ENCODE measurements around the gene CTPS2.
A peak's percentile ranks its signal among the peaks of the same experiment; 100 is the strongest.
"Not testable (repeated sequence)": the region's sequence is repeated elsewhere in the genome, so short reads cannot be mapped to it uniquely, and the experiment has no call there.

The CTPS2 gene

DNA sequence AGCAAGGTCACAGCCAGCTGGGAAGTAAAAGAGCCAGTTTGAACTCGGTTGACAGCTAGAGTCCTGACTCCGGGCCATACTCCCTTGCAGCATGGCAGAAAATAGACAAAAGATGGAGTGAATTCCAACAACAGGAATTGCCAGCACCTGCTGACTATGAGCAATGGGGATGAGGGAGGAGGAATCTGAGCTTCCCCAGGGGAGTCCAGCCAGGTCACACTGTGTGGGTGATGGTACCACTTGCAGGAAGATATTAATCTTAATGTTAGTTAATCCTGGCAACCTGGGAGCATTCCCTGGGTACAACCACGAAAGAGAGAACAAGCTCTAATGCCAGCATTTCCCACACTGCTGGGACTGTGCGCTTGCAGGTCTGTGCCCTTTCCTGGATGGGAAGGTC lies 110.6 kb downstream of the CTPS2 start:
- DNase-seq, result no peak

DNA sequence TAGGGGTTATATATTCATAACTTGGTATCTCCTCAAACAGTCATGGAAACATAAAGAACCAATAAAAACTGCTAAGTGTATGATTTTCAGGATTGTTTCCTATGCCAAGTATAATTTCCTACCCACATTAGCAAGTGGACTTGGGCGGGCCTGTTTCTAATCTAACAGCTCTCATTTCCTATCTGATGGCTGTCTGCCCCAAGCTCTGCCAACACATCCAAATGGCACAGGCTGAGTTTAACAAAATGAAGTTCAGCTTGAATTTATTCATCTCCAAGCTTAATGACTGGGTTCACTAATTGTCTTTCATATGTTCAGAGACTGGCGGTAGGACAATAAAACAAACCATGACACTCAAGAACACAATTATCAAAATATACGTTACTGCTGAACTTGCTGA lies 118.0 kb downstream of the CTPS2 start:
- no peak for DNase-seq

DNA sequence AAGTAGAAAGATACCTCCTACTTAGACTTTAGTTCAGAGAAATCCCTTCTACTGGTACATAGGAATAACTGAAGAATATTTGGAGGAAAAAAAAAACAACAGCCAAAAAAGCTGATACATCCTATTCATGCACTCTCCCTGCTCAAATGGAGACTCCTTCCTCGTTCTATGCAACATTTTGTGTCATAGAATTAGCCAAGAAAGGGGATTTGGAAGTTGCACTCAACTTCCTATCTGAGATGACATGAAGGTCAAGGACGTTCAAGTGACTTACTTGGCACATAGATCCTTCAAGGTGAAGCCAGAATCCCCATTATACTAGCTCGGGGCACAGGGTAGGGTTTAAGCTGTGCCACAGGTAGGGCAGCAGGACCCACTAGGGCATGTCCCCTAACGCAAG lies 118.7 kb downstream of the CTPS2 start:
- DNase-seq, result no peak

DNA sequence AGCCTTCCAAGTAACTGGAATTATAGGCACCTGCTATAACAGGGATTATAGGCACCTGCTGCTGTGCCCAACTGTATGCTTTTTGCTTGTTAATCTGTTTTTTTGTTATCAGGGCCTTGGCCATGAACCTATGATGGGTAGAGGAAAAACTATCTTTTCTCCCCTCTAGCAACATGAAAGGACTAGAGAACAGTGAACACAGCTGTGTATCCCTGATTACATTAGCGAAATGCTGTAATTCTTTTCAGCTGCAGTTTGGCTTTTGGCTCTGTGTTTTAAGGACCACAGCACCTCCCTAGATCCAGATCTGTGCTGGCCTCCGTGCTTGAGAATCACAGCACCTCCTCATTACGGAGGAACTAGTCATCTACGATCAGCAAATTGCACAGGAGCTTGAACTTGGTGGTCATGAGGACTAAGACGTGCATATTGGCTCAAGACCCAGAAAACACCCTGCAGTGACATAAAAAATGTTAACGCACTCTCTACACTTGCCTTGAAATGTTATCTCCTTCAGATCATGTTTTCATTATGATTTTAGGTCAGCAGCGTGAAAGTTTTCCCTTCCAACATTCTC lies 120.2 kb downstream of the CTPS2 start:
- peak in 1 of 5 experiments; percentile 68 for DNase-seq

DNA sequence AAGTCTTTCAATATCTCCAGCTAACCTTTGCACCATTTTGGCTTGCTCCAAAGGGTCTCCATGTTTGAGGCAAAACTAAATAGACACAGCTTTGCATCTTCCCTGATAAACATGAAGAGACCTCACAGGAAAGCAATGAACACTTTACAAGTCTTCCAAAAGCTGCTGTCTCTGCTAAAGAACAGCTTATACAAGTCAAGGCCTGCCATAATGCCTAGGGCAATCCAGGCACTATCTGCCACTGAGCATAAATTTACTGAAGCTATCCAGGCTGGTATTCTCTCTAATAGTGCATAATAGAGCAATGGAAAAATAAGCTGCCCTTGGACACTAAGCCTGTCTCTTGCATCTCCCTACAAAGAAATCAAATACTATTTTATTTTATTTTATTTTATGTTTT lies 122.6 kb downstream of the CTPS2 start:
- DNase-seq, result no peak

DNA sequence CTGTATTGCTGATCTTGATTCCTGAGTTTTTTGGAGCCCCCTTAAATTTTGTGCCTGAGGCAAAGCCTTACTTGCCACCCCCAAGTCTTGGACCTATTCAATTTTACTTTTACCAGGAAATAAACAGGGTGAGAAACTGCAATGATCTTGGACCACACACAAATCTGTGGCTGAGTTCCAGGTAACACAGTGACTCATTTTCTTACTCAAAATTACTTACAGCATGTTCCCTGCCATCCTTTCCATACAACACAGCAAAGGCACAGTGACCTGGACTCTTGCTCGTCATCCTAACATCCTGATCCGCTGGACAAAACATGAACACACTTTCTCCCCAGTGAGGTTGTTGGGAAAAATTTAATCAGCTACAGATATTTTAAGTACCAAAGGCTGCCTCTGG lies 123.3 kb downstream of the CTPS2 start:
- peak in 1 of 5 experiments; percentile 61 for DNase-seq

DNA sequence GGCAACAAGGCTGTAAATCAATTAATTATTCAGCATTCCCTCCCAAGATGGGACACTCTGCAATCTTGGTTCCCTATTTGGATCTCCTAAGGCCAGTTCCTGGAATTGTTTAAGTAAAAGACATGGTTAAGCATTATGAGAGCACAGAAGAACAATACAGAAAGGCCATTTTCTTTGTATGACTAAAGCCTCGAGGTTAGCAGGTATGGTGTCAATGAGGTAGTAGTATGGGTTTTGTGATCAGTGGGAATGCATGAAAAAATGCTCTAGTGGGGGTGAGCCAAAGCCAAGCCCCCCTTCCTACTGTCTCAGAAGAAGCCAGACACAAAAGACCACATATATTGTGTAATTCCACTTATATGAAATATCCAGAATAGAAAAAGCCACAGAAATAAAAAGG lies 124.2 kb downstream of the CTPS2 start:
- no peak for DNase-seq

DNA sequence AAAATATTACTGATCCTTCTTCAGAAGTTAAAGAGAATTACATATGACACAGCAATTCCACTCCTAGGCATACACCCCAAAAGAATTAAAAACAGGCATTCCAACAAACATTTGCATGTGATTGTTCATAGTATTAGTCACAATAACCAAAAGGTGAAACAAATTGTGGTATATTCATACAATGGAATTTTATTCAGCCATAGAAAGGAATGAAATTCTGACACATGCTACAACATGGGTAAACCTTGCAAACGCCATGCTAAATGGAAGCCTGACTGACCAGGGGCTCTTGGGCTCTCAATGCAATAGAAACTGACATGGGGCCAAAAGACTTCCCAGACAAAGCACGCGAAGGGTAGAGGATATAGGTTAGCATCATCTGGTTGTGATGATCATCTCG lies 124.6 kb downstream of the CTPS2 start:
- no peak for DNase-seq

DNA sequence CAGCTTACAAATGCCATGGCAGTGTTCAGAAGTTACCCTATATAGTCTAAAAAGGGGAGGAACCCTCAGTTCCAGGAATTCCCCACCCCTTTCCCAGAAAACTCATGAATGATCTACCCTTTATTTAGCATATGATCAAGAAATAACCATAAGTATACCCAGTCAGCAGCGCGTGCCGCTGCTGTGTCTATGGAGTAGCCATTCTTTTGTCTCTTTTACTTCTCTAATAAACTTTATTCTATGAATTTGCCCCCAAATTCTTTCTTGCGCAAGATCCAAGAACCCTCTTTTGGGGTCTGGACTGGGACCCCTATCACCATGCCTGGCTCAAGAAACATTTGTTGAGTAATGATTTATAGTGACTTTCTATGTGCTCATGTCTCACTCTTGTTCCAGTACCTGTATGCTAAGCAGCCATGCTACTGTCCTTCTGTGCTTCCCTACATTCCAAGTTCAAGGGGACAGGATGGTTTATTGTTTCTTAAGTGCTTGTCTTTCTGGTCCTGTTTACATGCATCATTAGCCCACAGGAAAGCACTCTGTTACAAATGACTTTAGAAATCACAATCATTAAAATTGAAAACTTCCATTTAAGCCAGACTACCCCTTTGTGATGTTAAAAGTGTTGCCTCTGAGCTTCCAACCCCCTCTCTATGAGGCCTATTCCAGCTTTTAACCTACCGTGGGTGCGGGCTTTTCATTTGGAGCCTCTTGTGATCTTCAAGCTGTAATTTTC lies 125.9 kb downstream of the CTPS2 start:
- DNase-seq, result no peak

DNA sequence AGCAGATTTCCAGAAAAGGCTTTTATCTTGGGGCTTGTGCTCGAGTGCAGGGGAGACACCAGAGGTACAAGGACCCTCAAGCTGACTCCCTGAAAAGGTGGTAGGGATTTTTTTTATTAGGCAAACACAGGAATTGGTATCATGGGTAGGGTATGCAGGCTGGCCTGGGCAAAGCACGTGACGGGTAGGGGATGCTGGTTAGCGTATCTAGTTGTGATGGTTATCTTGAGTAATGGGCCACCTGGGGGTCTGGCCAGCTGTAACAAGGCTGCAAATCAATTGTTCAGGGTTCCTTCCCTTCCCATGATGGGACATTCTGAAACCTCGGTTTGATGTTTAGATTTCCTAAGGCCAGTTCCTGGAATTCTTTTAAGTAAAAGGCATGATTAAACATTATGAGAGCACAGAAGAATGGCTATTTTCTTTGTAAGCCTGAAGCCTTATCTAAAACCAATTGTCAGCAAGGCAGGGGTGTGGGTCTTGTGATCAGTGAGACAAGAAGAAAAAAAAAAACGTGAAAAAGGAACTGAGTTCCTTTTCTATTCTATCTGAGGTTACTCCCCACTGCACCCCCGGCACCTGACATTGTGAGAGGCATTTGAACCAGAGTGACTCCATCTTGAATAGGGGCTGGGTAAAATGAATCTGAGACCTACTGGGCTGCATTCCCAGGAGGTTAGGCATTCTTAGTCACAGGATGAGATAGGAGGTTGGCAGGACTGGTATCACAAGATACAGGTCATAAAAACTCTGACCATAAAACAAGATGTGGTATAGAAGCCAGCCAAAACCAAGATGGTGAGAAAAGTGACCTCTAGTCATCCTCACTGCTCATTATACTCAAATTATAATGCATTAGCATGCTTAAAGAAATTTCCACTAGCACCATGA lies 126.7 kb downstream of the CTPS2 start:
- no peak for DNase-seq

DNA sequence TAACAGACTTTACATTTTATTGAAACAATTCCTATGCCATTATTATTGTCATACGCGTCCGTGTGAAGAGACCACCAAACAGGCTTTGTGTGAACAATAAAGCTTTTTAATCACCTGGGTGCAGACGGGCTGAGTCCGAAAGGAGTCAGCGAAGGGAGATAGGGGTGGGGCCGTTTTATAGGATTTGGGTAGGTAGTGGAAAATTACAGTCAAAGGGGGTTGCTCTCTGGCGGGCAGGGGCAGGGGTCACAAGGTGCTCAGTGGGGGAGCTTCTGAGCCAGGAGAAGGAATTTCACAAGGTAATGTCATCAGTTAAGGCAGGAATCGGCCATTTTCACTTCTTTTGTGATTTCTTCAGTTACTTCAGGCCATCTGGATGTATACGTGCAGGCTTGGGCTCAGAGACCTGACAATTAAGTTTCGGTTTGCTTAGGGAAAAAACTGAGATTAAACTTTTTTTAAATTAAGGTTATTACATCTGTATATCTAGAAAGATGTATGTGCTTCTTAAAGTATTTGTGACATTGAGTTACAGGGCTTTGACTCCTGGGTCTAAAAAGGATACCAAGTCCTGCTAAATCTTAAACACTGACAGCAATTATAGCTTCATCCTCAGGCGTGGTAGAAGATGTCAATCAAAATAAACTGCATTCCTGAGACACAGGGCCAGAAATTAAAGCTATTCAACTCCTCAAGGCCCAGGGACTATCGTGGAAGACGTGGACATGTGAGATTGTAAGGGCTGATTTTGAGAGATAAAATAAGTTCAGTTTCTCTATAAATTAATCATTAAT lies 132.3 kb downstream of the CTPS2 start:
- DNase-seq, result not testable (repeated sequence)

DNA sequence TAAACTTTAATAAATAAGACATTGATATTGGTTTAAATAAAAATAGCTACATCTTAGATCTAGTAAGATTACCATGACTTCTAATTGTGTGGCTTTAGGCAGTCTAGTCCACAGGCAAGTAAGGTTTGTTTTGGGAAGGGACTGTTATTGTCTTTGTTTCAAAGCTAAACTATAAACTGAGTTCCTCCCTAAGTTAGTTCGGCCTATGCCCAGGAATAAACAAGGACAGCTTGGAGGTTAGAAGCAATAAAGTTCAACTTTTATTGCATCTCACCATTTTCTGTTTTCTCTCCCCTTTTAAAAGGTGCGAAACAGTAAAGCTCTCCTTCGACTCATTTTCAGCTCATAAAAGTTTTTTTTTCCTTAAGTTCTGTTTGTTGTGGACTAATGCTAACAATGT lies 133.0 kb downstream of the CTPS2 start:
- no peak for DNase-seq

DNA sequence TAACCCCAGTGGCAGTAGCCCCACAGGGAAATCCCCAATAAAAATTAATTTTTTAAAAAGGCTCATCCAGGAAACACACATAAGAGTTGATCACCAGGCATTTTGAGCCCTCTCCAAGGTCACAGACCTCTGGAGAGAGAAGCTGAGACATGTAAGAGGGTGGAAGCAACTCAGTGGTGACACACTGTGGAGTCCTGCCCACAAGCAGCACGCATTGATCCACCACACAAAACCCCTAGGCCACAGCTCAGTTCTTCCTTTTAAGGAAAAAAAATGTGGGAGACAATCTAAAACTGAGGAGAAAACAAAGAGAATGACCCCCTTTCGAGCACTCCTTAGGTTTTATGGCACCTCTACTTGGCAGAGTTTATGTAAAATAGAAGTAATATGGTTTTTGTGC lies 134.3 kb downstream of the CTPS2 start:
- no peak for DNase-seq

DNA sequence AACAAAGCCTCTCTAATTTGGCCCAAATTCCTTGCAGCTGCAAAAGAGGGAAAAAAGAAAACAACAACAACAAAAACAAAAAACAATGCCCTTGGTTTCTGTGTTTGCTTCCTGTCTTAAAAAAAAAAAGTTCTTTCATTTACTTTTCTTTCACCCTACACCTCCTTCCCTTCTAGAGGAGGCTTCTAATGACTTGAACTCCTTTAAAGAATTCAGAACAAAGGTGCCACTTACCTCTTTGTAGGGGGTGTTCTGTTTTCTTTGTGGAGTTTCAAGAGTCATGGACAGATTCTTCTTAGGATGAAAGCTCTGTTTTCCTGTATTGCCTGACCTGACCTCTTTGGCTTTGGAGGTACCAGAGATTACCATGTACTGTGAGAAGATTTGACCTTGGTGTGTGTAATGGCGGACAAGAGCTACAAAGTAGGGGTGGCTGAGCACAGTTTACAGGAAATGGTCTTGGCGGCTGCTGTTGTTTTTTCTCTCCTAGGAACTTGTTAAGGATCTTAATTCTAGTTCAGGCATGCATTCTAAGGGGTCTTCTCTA lies 134.9 kb downstream of the CTPS2 start:
- DNase-seq, result no peak

DNA sequence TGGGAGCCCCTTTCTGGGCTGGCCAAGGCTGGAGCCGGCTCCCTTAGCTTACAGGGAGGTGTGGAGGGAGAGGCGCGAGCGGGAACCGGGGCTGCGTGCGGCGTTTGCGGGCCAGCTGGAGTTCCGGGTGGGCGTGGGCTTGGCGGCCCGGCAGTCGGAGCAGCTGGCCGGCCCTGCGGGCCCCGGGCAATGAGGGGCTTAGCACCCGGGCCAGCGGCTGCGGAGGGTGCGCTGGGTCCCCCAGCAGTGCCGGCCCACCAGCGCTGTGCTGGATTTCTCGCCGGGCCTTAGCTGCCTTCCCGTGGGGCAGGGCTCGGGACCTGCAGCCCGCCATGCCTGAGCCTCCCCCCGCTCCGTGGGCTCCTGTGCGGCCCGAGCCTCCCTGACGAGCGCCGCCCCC lies 137.1 kb downstream of the CTPS2 start:
- not testable (repeated sequence) for DNase-seq

DNA sequence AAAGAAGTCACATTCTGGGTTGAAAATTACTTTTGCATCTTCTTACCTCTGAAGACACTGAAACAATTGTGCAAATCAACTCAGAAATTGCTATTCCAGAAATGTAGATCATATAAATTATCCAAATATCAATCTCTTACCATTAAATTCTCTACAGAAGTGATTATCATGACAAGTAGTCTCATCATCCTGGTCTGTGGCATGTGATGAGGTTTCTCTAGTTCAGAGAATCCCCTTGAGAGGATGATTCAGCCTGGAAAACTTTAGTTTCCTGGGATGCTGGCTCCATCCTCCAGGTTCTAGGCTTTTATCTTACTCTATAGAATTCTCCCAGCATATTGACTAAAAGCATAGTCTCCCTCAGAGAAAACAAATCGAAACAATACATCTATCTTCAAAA lies 138.7 kb downstream of the CTPS2 start:
- DNase-seq, result no peak

DNA sequence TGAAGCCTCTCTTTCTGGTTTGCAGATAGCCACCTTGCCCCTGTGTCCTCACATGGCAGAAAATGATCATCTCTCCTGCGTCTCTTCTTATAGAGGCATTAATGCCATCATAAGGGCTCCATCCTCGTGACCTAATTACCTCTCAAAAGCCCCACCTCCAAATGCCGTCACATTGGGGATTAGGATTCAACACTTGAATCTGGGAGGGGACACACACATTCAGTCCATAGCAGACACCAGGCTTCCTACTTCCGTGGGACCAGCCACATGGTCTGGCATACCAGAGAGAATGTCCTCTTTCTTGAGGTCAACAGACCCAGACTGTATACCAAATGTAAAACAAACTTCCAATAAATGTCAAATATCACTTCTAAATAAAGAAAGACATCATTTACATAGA lies 144.8 kb downstream of the CTPS2 start:
- no peak for DNase-seq

DNA sequence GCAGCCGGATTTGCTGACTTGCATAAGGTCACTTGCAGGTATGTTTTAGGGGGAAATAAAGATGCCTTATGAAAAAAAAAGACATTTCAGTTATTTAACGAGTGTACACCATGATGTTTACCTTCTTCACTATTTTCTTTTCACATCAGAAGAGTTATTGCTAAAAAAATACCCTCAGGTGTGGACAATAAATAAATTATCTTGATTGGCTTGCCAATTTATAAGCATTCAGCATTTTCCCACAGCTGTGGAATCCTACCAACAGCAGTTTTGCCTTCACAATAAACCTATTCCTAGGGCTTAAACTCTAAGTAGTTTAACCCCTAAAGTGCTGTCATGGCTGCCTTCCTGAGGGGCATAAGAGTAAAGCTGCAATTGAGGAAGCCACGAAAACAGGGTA lies 145.9 kb downstream of the CTPS2 start:
- no peak for DNase-seq

DNA sequence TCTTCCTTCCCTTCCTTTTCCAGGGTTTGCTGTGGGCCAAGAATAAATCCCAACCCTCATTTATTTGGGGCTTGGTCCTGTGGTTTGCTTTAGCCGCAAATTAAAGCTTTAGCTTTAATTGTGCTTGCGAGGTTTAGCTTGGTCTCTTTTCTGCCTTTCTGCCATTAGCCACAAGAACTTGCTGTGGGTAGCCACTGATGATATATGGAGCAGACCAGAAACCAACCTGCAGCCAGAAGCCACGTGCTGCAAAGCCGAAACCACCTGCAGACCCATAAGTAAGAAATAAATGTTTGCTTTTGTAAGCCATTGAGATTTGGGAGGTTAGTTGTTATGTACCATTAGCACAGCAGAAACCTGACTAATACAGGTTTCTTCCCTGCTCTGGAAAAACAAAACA lies 152.3 kb downstream of the CTPS2 start:
- no peak for DNase-seq

DNA sequence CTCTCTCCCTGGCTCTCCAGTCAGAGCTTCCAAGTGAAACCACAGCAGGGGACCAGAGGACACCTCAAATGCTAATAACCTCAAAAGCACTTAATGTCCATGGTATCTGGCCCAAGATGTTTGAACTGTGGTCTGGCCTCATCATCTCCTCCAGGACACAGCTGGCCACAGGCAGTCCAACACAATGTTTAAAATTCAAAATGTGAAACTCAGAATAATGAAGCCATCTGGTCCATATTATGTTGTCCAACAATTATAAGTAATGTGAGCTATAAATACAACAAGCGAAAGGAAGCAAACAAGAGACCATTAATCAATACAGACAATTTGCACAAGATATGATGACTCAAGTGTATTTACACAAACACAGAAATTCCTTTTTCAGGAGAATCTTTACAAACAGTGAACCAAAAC lies 153.3 kb downstream of the CTPS2 start:
- DNase-seq, result no peak

DNA sequence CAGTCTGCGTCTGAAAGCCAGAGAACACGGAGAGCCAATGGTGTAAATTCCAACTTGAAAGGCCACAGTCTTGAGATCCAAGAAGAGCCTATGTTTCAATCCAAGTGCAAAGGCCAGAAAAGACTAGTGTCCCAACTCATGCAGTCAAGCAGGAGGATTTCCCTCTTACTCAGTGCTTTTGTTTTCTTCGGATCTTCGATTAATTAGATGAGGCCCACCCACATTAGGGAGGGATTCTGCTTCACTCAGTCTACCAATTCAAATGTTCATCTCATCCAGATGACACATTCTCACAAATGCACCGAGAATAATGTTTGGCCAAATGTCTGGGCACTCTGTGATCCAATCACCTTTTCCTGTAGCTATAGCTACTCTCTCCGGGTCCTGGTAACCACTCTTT lies 154.0 kb downstream of the CTPS2 start:
- no peak for DNase-seq

DNA sequence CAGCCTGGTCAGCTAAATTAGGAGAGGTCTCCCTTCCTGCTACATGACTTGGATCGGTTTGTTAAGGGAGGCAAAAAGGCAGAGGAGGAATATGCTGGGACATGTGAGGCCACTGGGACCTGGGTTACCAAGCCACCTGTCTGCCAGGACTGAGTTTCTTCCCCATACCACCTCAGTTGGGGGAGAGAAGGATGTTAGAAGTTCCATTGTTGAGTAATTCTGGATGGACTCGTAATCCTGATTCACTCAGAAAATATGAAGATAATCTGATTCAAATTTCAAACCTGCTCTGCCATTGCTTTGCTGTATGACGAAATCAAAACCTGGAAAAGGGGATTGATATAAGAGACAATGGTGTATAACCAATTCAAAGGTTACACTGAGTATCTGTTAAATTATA lies 159.9 kb downstream of the CTPS2 start:
- DNase-seq, result no peak

DNA sequence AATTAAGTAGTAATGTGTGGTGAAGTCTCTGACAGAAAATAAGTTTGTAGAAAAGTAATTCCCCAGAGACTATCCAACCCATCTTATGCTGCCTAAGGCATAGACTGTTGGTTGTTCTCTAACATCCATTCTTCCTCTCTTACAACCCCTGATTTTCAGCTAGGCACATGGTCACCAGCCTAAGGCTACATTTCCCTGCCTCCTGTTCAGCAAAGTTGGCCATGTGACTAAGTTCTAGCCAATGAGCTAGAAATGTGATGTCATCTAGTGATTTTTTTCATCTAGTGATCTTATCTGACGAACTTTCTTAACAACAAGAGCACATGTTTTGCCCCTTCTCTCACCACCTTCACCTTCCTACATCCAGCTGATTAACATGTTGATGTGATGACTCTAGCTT lies 164.8 kb downstream of the CTPS2 start:
- DNase-seq, result peak in 1 of 5 experiments; percentile 10
